NB4 (cell line): ENCODE results near the gene LCMT1.

ENCODE experiments used
- MYC ChIP-seq: IDR thresholded peaks from 2 replicates; pipeline ENCODE4 v1.6.1; 2011; ENCODE audit warnings: low read depth, low read length
- TF ChIP-seq, protein P1 (sequence below): IDR thresholded peaks from one replicate; pipeline ENCODE4 v1.5.1; 2012; ENCODE audit warnings: low read depth, low read length

DNA sequence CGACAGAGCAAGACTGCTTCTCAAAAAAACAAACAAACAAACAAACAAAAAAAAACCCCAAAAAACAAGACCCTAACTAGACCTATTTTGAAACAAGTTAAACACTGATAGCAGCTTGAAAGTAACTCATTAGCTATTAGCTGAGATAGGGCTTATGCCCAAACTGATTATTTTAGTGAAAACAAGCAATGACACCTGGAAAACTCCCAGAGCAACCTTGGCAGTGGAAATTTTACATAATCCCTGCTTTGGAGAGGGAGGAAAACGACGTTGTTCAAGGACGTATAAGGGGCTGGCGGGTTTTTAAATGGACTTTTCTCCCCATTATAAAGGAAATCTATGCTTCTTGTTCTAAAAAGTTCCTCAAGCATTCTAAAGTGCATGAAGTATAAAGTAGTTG lies 59.8 kb downstream of the LCMT1 start:
- TF ChIP-seq, protein P1, sequence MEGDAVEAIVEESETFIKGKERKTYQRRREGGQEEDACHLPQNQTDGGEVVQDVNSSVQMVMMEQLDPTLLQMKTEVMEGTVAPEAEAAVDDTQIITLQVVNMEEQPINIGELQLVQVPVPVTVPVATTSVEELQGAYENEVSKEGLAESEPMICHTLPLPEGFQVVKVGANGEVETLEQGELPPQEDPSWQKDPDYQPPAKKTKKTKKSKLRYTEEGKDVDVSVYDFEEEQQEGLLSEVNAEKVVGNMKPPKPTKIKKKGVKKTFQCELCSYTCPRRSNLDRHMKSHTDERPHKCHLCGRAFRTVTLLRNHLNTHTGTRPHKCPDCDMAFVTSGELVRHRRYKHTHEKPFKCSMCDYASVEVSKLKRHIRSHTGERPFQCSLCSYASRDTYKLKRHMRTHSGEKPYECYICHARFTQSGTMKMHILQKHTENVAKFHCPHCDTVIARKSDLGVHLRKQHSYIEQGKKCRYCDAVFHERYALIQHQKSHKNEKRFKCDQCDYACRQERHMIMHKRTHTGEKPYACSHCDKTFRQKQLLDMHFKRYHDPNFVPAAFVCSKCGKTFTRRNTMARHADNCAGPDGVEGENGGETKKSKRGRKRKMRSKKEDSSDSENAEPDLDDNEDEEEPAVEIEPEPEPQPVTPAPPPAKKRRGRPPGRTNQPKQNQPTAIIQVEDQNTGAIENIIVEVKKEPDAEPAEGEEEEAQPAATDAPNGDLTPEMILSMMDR = no peak
- no peak for TF ChIP-seq MYC
